Dermis microvascular lymphatic vessel endothelial cell (primary cell): ENCODE measurements around the gene SYNJ2. TPM values are rescaled to one million over a fixed set of nuclear protein-coding genes. Genes with fewer than 3 reads are reported as not detected.
"Not testable (repeated sequence)": the region's sequence is repeated elsewhere in the genome, so short reads cannot be mapped to it uniquely, and the experiment has no call there.

Source experiments
- DNase-seq, 2 donors: peaks; one replicate each; pipeline versions ENCODE4 v3.0.0 to v3.0.0-alpha.2; 2010; ENCODE audit warnings: low read depth in 2 of 2
- total RNA-seq: library from RNA; depleted of rRNA; stranded (reverse); fragments of >200 nt; gene quantifications from 2 replicates; pipeline ENCODE4 v1.2.1, GENCODE V29; 2014

SYNJ2 gene
- total RNA-seq, 1 donor from 2014 or later: 22.6 TPM

DNA sequence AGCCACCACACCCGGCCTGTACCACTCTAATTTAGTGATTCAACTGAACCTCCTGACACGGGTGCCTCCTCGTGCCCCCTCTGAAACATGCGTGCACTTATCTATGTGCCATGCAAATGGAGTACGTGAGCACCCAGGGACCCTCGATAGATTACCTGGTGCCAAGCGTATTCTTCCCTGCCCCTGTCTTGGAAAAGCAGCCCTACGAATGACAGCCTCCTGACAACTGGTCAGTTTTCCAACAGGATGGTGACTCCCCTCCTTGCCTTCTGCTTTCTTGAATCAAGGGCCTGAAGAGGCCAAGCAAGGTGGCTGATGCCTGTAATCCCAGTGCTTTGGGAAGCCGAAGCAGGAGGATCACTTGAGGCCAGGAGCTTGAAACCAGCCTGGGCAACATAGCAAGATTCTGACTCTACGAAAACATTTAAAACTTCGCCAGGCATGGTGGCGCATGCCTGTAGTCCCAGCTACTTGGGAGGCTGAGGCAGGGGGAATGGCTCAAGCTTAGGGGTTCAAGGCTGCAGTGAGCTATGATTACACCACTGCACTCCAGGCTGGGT is 25.4 kb upstream of the SYNJ2 start:
- DNase-seq: no peak

DNA sequence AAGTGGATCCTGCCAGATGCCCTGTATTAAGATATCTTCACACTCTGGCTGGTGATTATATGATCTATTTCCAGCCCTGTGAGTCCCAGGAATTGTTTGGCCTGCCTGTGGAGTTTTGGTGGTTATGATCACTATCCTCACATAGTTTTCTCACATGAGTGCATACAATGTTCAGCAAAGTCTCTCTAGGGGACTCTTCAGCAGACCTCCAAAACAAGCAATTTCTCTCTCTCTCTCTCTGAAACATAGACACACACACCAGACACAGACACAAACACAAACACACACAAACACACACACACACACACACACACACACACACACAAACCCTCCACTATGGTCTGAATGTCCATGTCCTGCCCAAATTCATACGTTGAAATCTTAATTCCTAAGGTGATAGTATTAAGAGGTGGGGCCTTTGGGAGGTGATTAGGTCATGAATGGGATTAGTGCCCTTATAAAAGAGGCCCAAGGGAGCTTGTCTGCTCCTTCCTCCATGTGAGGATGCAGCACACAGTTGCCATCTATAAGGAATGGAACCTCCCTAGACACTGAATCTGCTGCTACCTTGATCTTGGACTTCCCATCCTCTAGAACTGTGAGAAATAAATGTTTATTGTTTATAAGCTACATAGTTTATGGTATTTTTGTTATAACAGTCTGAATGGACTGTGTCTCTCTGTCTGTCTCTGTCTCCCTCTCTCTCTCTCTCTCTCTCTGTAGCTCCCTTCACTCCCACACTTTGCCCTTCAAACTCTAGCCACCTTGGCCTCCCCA is 22.0 kb upstream of the SYNJ2 start:
- DNase-seq: no peak

DNA sequence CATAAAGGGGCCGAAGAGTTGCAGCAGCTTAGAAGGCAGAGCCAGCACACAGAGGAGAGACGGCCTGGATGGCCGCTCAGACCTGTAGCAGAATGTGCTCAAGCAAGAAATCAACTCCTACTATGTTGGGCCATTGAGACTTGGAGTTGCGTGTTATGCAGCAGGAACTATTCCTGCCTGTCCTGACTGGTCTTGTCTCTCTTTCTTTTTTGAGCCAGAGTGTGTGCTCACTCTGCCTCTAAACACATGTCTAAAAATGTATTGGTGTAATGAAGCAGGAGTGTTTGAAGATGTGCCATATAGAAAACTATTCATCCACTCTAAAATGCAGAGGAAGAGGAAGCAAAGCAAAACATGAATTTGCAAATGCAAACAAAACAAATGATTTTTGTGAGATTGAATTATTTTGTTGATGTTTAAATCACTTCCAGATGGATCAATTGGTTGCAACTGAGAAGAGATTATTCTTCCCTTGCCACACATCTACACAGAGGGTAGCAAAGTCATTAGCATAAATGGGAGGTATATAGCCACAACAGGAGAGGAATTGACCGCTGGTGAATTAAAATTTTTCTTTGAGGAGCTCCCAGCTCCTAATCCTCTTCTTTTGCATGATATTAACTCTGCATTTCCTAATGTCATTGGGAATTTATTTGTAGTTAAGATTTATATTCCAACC is 20.4 kb upstream of the SYNJ2 start:
- no peak for DNase-seq

DNA sequence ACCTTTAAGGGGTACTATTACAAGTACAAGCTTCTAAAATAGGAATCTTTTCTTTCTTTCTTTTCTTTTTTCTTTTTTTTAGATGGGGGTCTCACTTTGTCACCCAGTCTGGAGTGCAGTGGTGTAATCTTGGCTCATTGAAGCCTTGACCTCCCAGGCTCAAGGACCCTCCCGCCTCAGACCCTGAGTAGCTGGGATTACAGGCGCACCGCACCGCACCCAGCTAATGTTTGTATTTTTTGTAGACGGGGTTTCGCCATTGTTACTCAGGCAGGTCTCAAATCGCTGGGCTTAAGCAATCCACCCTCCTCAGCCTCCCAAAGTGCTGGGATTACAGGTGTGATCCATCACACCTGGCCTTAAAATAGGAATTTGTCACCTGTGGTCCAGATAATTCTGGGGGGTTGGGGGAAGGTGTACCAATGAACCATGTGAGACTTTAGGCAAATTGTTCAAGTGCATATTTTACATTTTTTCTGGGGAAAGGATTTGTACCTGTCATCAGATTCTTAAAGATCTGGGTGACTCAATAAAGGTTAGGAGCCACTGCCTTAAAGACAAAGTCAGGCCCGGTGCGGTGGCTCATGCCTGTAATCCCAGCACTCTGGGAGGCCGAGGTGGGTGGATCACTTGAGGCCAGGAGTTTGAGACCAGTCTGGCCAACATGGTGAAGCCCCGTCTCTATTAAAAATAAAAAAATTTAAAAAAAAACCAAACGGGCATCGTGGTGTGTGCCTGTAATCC is 19.7 kb upstream of the SYNJ2 start:
- DNase-seq: no peak

DNA sequence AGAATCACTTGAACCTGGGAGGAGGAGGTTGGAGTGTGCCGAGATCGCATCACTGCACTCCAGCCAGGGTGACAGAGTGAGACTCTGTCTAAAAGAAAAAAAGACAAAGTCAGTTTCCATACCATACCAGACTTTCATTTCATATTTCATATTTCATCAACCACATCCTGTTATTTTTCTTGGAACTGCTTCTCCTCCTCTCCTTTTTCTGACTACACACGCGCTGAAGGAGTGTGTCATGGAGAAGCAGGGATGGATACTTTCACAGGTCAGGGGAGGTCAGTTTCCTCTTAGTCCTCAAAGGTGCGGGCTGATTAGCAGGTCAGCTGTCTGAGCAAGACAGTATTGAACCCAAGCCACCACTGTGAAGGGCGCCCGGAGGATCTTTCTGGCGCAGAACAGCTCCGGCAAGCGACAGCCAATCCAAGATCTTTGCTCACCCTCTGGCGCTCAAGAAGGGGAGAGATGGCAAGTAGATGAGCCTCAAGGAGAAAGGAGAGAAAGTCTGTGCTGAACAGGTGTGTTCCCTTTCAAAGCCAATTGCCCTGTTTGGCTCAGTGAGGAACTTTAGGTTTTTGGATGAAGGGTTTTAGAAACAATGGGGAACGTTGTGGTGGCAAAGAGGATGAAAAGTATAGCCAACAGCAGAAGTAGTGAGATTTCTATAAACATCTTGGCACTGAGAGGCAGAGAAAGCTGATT is 18.9 kb upstream of the SYNJ2 start:
- DNase-seq: peak in 1 of 2 donors; percentile 71

DNA sequence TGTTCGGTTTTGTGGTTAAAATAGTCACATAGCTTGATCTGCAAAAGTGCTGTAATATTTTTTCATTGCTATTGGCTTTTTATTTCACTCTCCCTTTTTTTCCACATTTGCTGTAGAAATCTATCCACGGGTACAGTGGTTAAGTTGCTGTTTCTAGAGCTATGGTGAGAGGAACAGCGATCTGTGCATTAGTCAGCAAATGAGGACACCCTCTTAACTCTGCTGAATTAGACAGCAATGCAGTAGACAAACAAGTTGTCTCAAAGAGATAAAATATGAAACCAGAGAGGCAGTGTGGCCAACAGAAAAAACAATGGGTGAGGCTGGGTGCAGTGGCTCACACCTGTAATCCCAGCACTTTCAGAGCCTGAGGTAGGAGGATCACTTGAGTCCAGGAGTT is 17.6 kb upstream of the SYNJ2 start:
- DNase-seq: no peak

DNA sequence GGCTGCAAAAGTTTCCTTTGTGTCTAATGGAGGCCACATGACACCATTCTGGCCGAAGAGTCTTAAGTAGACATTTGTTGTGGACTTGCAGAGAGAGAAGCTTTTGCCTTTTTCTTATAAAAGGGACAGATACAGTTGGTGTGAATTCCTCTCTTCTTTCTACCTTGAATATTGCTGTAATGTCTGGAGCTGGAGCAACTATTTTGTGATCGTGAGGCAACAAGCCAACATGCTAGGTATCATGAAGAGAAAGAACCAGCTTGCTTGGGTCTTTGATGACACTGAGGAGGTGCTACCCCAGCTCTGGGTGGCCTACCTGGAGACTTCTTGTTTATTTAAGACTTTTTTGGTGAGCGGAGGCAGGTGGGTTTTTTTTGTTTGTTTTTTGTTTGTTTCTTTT is 16.3 kb upstream of the SYNJ2 start:
- DNase-seq: no peak

DNA sequence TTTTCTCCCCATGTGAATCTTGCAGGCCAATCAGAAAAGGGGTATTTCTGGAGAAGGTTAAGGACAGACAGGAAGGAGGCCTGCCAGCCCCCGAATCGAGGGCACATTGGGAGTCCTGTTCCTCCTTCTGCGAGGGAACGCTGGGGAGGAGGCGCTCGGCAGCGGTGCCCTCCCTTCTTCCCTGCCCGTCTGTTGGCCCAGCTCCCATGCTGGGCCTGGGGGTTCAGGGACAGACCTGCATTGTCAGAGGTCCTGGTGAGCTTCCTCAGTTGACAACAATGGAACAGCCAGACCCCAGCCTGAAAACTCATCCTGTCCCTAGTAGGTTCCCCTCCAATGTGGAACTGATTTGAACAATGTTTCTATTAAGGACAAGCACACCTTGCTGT is 15.1 kb upstream of the SYNJ2 start:
- no peak for DNase-seq

DNA sequence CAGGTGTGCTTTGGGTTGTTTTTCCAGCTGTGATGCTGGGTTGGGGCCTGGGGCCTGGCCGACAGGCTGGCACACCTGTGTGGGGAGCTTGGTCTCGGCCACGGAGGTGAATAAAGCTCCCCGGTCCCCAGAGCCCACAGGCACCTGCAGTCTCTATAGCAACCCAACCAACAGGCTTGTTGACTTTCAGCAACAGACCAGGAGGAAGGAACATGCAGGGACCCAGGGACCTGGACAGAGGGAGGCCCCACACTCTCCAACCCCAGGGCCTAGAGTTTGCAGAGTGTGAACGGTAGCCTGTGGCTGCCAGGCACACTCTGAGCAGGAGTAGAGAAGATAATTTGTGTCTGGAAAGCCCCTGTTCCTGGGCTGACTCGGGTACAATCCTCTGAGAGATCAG is 14.6 kb upstream of the SYNJ2 start:
- DNase-seq: no peak

DNA sequence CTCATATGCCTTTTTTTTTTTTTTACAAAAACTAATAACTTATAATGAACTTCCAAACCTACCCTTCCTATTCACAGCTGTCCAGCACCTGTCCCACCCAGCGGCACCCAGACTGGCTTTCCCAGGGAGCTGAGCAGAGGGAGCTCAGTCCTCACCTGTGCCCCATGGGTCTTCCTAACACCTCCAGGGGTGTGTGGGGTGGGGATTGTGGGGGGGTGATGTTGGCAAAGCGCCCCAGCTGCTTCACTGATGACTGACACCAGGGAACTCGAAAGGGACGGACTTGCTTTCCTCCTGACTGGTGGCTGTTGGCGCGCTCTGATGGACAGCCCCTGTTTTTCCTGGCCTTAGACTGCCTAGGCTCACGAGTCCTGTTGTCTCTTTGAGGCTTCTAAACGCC is 14.2 kb upstream of the SYNJ2 start:
- no peak for DNase-seq

DNA sequence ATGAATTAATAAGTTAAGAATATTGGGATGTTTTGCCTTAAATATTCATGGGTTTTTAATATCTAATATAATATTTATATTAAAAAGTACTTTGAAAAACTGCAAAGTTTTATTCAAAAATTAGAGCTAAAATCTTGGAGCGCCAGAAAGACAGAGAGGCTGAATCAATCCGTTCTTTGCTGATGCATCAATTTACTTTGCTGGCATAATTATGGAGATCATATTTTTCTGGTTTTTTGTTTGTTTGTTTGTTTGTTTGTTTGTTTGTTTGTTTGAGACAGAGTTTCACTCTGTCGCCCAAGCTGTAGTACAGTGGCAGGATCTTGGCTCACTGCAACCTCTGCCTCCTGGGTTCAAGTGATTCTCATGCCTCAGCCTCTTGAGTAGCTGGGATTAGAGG is 9.5 kb upstream of the SYNJ2 start:
- not testable (repeated sequence) for DNase-seq

DNA sequence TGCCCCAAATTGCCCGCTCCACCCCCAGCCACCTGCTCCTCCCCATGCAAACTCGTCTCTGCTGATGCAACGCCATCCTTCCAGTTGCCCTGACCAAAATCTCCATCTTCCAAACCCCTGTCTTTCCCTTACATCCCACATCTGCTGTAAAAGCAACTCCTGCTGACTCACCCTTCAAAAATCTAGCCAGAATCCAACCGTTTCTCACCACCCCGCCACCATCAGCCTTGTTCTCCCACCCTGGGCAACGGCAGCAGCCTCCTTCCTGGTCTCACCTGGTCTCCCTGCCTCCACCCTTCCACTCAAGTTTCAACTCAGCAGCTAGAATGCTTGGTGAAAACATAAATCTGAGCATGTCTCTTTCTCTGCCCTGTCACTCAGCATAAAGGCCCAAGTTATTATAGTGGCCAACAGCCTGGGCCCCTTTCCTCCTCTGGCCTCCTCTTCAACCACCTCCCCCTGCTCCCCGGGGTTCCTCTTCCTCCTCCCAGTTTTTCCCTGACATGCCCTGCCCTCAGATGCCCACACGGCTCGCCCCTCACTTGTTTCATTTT is 7.2 kb upstream of the SYNJ2 start:
- no peak for DNase-seq

DNA sequence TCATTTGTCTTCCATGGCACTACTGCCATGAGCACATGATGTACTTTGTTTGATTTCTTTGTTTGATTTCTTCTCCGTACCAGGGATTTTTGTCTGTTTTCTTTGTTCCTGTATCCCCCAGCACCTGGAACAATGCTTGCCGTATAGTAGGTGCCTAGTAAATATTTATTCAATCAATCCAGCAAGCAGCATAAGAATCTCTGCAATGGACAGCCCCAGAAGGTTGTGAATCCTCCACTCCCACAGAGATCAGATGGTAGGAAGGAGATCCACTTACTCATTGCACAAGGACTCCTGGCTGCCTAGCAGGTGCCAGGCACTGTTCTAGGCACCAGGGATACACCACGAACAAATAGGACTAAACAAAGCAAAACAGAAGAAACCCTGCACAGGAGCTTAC is 6.7 kb upstream of the SYNJ2 start:
- DNase-seq: no peak

DNA sequence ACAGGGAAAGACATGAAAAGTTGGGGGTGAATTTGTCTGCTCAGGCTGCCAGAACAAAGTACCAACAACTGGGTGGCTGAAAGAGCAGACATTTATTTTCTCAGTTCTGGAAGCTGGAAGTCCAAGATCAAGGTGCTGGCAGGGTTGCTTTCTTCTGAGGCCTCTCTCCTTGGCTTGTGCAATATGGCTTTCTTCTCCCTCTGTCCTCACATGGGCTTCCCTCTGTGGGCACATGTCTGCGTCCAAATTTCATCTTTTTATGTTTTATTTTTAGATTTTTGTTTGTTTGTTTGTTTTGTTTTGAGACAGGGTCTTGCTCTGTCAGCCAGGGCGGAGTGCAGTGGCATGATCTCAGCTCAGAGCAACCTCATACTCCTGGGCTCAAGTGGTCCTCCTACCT is 6.2 kb upstream of the SYNJ2 start:
- no peak for DNase-seq

DNA sequence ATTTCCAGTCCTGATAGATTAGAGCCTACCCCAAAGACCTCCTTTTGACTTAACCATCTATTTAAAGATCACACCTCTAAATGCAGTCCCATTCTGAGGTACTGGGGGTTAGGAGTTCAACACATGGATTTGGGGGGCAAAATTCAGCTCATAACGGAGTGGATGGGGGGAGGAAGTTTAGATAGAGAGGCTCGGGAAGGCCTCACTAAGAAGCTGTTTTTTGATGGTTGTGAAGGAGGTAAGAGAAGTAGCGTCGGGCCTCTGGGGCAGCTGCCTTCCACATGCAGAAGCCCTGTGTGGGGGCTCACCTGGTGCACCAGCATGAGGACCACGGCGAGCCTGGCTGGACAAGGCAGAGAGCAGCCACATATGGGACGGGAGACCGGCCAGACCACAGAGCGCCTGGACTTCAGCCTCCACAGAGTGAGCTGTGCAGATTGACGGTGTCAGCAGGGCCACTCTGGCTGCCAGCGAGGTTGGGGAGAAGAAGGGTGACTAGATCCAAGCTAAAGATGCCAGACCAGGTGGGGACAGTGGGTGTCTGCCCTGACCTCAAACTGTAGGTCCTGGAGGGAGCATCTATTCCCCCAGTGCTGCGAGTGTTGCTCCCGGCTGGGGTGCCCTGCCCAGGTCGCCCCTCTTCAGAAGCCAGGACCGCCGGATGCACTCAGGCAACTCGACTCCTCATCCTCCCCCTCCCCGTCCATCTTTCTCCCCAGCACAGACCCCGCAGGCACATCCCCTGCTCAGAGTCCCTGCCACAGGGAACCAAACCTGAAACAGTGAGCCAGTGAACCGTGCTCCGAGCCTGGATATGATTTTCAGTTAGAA is 5.1 kb upstream of the SYNJ2 start:
- no peak for DNase-seq

DNA sequence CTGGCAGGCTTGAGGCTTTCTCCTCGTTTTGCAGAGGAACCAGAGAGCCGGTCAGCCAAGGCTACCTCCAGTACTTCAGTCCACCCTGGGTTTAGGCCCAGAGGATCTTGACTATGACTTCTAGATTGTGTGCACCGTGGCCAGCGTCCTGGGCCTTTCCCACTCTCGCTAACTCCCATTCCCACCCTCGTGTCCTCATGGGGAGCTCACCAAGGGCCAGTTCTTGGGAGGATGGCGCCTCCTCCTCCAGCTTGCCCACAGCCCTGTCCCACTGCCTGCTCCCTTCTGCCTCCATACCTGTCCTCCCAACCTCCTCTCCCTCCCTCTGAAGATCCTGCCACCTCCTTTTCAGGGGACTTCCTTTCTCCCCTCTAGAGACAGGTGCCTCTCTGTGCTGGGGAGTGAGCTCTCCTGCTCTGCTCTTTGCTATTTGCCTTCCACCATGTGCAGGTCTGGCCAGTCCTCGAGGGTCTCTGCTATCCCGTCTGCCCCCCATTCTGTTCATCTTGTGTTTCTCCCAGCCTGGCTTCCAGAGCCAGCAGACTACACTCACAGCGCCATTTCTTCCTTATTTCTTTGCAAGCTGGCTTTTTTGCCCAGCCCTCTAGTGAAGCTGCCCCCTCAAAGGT is 4.4 kb upstream of the SYNJ2 start:
- DNase-seq: no peak

DNA sequence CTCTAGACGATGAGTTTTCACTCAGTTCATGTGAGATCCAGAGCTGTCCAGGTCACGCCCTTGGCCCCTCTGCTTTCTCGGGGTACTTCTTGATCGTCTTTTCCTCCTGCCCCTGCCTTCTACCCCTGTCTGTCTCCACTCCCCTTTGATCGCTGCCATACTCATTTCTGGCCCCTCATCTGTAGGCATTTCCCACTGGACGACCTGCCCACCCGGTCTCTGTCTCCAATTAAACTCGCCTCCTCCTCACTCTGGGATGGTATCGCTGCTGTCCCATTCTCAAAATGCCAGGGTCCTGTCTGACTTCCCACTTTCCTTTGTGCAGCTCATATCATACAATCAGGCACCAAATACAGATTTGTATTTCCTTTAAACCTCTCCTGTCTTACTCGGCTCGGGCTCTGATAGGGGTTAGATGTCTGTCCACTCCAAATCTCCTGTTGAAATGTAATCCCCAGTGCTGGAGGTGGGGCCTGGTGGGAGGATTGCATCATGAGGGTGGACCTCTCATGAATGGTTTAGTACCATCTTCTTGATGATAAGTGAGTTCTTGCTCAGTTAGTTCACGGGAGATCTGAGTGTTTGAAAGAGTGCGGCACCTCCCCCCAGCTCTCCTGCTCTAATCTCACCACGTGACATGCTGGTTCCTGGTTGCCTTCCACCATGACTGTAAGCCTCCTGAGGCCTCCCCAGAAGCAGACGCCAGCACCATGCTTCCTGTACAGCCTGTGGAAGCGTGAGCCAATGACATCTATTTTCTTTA is 3.5 kb upstream of the SYNJ2 start:
- no peak for DNase-seq

DNA sequence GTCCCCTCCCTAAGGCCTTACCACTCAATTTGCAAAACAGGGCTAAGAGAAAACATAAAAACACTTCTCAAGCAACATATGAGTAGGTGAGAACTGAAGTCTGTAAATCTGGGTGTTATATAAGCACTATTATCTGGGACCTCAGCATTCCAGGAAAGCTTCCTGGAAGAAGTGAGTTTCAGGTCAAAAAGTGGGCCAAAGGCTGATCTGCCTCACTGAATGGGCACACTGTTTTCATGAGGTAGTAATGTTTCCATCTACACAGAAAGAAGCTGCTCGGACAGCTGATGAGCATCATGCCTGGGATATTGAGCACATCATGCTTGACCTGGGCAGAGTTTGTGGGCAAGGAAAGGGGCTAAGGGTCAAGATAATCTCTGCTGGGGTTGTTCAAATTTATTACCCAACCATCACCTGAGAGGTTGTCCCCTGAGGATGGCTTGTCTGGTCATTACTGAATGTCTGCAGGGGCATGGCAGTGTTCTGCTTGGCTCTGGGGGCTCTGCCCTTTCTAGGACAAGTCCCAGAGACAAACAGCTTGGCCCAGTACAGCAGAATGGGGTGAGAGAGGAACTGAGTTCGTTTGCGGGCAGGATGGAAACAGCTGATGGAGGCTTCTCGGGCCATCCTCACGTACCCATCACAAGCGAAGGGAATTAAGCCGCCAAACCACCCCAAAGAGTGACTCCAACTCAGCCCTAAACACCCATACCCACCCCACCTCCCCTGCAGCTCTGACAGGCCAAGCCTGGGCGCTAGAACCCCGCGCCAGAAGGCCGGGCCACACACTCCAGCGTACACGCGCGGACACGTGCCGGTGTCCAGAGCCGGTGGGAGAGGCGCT is 1.2 kb upstream of the SYNJ2 start:
- no peak for DNase-seq

DNA sequence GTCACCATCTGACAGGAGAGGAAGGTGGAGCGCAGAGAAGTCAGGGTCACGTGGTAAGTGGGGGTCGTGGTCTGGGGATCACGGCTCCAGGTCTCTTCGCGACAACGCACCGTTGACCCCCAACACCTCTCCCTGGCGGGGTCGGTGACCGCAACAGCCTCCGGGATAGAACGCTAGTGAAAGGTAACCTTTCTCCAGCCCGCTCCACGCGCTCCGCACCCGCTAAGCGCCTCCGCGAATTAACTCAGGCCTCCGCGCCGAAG is 600 bp upstream of the SYNJ2 start:
- DNase-seq: peak in 1 of 2 donors; percentile 12
